Measurements from ENCODE around the gene TBX1.
"Not testable (repeated sequence)": the region's sequence is repeated elsewhere in the genome, so short reads cannot be mapped to it uniquely, and the experiment has no call there.

The TBX1 gene

DNA sequence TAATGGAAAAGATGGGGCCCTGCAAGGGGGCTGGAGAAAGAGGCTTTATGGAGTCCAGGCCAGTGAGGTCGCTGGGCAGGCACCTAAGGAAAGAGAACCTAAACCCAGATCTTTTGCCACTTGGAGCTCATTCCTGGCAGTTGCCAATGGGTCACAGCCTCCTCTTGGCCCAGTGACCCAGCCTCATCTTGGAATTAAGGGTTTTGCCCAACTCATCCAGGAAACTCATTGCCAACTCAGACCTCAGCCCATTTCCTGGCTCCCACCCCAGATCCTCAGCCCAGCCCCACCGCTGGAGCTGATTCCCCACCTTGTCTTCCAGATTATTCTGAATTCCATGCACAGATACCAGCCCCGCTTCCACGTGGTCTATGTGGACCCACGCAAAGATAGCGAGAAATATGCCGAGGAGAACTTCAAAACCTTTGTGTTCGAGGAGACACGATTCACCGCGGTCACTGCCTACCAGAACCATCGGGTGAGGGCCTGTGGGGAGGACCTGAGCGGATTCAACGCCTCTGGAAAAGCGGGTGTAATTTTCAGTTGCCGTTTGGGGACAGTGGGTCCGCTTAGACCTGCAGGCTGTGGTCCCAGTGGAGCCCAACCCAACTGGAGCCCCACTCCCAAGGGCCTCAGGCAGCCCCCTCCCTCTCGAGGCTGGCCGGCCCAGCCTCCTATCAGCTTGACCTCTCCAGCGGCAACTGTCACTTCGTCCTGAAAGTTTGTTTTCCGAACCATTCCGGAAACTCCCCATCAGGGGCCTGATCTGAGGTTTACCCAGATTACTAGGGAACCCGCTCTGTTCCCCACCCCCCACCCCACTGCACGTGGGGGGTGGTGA is 4.3 kb downstream of the TBX1 start:
- DNase-seq (ENCODE audit: low read depth in 3 of 3), result no peak

DNA sequence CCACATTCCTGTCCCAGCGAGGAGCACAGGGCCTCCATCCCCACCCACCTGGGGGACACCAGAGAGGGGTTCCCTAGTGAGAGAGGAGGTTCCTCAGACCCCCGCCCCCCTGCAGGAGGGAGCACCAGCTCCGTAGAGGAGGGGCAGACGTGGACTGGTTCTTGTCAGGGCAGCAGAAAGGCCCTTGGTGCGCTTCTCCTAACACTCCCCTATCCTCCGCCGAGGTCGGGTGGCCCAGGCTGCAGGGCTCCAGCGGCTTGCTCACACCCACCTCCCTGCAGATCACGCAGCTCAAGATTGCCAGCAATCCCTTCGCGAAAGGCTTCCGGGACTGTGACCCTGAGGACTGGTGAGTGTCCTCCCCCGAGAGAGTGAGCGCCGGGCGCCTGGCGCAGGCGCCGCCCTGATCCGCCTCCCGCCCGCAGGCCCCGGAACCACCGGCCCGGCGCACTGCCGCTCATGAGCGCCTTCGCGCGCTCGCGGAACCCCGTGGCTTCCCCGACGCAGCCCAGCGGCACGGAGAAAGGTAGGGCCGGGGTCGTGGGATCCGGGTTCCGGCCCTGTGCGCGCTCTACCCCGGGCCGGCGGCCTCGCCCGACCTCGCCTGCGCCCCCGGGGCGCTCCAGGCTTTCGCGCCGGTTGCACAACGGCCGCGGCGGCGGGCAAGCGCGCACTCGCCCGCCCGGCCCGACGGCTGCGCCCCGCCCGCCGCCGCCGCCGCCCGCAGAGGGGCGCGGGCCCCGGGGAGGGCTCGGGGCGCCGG is 5.1 kb downstream of the TBX1 start:
- DNase-seq (ENCODE audit: low read depth in 3 of 3), result no peak

DNA sequence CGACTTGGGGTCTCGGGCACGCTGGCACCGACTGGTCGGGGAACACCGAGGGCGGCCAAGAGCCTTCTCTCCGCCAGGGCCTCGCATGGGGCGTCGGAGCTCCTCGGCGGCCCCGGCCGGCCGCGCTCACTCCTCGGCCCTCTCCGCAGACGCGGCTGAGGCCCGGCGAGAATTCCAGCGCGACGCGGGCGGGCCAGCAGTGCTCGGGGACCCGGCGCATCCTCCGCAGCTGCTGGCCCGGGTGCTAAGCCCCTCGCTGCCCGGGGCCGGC is 5.6 kb downstream of the TBX1 start:
- no peak for DNase-seq (ENCODE audit: low read depth in 3 of 3)

DNA sequence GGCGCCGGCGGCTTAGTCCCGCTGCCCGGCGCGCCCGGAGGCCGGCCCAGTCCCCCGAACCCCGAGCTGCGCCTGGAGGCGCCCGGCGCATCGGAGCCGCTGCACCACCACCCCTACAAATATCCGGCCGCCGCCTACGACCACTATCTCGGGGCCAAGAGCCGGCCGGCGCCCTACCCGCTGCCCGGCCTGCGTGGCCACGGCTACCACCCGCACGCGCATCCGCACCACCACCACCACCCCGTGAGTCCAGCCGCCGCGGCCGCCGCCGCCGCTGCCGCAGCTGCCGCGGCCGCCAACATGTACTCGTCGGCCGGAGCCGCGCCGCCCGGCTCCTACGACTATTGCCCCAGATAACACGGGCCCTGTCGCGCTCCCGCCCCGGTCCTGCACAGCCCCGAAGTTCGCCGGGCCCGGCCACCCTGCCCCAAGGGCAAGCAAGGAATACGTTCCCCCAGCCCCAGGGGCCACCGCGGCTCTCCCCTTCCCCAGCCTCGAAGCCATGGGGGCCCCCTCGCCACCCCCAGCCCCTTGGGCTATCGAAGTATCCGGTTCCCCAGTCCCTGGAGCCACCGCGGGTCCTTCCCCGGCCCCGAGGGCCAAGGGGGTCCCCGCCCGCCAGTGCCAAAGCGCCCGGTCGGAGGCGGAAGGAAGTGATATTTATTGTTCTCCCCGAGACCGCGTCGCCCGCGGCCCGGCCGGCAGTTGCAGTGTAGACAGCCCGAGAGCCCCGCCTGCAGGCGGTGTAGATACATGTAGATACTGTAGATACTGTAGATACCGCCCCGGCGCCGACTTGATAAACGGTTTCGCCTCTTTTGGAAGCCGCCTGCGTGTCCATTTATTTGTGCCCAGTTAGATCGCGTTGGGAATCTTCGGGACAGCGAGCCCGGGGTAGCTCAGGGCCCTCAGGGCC is 6.2 kb downstream of the TBX1 start:
- DNase-seq (ENCODE audit: low read depth in 3 of 3), result peak in 2 of 3 donors; percentile 34 to 46

DNA sequence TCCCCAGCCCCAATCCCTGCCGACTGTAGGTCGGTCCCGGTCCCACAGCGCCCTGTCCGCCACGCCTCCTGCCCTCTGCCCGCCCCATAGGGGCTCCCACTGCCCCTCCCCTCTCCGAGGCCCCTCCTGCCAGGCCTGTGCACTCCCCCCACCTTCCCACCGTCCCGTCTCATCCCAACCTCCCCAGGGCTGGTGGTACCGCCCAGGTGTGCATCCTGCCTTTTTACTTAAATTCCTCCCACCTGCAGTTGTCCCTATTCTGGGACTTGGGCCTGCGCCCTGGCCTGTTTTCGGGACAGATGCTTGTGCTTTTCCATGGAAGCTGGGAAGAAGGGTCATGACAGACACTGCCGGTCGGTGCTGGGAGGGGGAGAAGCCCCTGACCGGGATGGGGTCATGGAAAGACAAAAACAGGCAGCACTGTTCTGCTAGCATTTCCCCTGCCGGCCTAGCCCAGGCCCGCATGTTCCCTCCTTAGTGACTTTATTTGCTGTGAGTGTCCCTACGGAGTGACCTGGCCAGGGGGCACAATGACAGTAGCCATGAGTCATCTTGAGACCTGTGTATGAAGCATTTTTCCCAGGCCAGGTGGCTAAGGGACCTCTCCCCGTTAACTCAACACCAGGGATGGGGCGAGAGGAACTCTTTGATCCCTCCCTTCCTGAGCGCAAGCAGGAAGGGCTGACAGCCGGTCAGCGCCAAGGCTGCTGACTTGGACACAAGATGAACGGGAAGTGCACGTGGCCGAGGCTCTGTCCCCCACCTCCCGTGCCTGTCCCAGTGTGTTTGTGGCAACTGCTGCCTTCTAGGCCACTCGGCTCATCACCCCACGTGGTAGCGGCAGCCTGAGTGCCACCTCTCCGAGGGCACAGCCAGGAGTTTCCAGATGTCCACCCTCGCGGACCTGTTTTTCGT is 7.1 kb downstream of the TBX1 start:
- DNase-seq (ENCODE audit: low read depth in 3 of 3), result no peak

DNA sequence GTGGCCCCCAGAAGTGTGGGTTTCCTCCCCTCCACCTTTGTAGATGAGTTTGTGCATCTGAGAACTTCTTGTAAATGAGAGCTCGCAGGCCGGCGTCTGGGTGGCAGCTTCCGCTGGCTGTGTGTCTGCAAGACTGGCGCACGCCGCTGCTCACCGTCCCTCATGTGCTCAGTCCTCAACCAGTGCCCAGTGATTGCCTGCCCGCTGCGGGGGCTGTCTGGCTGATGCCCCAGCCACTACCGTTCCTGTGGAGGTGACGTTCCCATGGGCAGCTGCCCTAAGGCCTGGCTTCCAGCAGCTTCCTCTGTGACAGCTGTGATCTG is 8.8 kb downstream of the TBX1 start:
- DNase-seq (ENCODE audit: low read depth in 3 of 3), result no peak

DNA sequence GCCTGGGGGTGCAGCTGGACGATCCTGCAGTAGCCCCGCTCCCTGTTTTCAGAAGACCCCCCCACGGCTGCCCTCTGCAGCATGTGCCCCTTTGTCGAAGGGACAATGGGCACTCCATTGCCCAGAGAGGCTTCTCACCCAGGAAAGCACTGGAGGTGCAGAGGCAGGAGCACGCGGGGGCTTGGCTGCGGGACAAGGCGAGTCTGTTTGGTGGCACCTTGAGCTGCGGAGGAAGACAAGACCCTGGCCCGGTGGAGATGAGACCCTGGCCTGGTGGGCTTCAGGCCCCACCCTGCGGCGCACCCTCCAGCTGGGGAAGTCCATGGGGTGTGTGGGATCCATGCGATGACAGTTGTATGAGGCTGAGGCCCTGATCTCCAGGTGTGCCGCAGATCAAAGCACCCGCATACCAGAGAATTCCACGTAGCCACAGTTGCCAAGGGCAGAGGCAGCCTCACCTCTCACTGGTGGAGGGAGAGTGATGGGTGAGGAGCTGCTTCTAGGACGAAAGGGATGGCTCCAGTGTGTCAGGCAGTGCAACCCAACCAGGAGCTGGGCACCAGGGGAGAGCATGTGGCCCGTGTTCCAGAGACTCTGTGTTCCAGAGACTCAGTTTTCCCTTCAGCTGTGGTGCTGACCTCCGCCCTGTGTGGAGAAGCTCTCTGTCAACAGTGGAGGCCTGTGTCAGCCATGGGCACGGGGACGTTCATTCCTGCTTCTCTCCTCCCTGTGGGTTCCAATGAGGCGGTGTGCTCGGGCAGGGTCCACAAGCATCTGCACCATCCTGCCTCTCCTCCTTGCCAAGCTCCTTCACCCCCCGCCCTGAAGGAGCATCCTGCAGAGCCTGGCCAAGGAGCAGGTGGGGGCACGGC is 10.0 kb downstream of the TBX1 start:
- DNase-seq (ENCODE audit: low read depth in 3 of 3), result no peak

DNA sequence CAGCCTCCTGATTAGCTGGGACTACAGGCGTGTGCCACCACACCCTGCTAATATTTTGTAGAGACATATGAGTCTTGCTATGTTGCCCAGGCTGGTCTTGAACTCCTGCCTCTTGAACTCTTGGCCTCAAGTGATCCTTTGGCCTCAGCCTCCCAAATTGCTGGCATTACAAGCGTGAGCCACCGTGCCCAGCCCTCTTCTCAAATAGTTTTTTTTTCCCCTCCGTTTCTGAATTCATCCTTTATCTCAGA is 11.8 kb downstream of the TBX1 start:
- no peak for DNase-seq (ENCODE audit: low read depth in 3 of 3)

DNA sequence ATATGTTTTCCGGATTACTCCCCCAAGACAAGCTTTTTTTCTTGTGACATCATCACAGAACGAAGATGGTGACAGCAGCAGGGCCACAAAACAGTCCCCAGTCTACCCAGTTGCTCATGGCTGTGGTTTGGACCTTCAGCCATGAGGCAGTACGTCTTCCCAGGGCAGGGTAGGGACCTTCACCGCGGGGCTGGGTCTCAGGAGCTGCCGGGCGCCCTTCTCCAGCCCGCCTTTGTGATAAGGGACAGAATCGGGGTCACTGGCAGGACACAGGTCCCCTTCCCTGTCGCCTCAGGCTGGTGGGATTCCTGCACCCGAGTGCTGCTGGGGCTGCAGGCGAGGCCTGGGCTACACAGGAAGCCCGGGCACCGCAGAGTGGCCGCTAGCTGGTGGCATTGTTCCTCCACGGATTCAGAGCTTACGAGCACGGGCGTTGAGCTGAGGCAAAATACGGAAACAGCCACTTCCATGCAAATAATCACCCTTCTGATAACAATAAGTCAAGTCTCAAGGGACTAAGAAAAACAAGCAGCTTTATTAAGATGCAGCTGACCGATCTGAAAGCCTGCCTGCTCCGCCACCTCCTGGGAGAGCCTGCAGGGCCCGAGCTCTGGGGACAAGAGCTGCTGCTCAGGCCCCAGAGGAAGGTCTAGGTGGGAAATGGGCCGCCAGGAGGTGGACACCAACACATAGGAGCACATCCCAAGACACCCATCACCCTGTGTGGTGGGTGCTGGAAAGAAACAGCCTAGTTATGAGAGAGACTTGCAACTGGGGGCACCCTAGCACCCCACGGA is 12.3 kb downstream of the TBX1 start:
- no peak for DNase-seq (ENCODE audit: low read depth in 3 of 3)

DNA sequence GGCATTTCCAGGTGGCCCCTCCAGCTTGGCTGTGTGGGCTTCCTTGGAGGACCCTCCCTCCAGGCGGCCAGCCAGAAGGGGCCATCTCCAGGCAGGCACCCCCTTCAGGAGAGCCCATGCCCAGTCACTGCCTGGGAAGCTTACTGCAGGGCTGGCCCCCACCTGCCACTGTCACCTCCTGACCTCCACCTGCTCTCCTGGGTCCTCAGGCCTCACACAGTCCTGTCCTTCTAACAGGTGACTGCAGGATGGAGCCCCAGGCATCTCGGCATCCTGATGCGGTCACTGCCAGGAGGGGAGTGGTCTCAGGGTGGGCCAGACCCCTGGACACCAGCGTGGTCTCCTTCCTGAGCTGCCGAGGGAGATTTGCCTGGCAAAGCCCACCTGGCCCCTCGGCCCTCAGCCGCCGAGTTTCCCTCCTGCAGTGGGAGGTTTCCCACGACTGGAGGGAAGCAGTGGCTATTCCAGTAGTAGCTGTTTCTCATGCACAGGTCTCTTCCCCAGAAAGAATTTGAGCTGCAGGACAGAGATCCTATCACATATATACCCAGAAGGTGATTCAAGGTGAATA is 13.0 kb downstream of the TBX1 start:
- no peak for DNase-seq (ENCODE audit: low read depth in 3 of 3)

DNA sequence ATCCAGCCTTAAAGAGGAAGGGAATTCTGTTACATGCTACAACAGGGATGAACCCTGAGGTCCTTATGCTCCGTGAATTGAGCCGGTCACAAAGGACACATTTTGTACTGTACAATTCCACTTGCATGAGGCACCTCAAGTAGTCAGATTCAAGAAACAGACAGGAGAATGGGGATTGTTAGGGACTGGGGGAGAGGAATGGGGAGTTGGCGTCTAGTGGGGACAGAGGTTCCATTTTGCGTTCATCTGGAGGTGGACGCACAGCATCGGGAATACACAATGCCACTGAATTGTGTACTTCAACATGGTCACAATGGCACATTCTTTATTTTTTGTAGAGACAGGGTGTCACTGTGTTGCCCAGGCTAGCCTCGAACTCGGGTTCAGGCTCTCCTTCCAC is 14.1 kb downstream of the TBX1 start:
- no peak for DNase-seq (ENCODE audit: low read depth in 3 of 3)

DNA sequence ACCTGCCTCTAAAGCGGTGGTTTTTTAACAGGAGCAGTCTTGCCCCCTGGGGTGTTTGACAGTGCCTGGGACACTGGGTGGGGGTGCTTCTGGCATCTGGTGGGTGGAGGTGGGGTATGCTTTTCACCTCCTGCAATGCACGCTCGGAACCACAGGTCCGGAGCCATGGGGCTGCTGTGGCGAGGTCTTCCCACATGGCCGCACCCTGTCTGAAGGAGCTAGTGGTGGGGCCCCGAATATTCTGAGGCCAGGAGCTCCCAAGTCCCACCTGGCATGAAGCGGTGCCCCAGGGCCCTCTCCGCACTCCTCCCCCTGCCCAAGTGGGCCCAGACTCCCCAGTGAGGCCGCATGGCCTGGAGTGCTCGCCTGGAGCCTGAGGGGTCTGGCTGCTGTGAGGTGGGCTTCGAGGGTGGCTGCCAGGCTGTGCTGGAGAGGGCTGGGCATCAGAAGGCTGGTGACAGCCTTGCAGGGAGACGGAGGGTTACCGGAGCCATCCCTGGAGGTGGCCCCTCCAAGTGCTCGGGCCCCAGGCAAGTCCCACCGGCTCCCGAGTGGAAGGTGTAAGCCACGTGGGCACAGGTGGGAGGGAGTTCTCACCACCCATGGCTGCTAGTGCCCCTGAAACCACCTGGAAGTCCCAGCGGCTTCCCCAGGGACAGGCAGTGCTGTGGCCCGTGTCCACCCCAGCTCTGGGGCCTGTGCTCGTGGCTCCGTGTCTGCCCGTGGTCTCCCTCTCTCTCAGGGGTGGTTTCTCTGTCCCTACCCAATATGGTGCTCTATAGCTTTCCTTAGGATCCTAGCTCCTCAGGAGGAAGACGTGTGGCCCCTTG is 15.1 kb downstream of the TBX1 start:
- DNase-seq (ENCODE audit: low read depth in 3 of 3), result no peak

DNA sequence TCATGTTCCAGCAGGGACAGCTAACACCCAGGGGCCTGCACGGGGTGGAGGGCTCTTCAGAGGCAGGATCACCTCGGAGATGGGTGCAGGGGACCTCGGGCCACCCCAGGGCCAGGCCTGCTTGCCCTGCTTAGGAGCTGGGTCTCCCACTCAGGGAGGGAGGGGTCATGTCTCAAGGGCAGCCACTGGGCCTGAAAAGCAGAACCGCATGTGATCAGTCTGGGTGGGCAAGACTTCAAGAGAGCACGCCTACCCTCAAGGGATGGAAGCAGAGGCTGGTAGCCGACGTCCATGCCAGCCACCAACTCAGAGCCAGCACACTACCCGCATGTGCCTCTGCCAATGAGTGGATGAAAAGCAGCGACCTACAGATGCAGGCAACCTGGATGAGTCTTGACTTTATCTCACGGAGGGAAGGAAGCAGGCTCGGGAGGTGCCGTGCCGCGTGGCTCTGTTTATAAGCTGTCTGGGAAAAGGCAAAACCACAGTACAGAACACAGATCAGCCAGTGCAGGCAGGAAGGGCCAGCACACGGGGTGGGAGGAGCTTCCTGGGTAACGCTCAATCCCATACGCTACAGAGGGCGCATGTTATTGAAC is 16.0 kb downstream of the TBX1 start:
- DNase-seq (ENCODE audit: low read depth in 3 of 3), result no peak

DNA sequence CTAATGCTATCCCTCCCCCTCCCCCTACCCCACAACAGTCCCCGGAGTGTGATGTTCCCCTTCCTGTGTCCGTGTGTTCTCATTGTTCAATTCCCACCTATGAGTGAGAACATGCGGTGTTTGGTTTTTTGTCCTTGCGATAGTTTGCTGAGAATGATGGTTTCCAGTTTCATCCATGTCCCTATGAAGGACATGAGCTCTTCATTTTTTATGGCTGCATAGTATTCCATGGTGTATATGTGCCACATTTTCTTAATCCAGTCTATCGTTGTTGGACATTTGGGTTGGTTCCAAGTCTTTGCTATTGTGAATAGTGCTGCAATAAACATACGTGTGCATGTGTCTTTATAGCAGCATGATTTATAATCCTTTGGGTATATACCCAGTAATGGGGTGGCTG is 16.6 kb downstream of the TBX1 start:
- not testable (repeated sequence) for DNase-seq (ENCODE audit: low read depth in 3 of 3)

DNA sequence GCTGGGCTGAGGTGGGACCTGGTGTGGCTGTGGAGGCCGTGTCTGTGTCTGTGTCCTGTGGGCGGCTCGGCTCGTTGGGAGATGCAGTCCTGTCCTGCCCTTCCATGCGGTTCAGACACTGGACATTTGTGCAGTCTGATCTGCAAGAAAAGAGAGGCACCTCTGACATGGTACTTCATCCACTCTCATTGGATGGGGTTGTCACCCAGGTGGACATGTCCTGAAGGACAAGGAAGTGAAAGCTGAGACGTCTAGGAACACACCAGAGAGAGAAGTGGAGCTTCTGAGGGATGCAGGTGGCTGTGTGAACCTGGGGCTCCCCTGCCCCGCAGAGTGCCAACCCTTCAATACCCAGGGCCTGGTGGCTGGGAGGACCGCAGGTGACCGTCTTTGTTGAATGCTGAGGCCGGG is 18.4 kb downstream of the TBX1 start:
- DNase-seq (ENCODE audit: low read depth in 3 of 3), result no peak

DNA sequence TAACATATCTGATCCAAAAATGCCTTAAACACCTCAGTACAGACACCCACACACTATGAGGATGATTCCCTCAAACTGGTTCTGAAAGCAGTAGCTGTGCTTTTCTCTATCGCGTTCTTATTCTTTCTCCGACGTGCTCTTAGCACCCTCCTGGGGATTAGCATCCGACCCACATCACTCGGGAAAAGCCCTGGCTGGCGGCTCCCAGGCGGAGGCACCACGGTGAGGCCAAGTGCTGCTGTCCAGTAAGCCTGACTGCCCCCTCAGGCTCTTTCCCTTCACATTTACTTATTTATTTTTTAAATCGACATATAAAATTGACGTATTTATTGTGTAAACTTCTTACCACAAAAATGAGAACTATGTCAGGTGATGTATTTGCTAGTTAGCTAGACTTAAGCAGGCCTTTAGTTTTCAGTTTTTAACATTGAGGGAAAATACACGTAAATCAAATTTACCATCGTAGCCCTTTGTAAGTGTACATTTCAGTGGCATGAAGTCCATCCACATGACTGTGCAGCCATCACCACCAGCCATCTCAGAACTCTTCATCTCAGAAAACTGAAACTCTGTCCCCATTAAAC is 19.2 kb downstream of the TBX1 start:
- DNase-seq (ENCODE audit: low read depth in 3 of 3), result no peak

DNA sequence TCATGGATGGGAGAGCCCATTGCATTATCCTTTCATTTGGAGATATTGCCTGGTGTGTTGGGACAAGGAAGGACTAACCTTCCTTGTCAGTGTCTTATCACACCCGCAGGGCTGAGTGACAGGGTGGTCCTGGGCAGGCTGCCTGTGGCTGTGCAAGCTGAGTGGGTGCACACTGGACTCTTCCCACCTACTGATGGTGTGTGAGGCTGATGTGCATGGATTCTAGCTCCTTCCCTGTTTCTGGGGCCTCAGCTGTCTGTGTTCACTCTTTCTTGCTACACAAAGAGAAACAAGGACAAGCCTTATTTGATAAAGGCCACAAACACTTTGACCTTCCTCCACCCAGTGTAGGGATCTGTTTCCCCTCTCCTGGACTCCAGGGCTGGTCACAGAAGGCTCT is 22.0 kb downstream of the TBX1 start:
- DNase-seq (ENCODE audit: low read depth in 3 of 3), result no peak
